Renal cortical epithelial cell (primary cell): ENCODE measurements around the gene NAT8L. TPM values are rescaled to one million over a fixed set of nuclear protein-coding genes. Genes with fewer than 3 reads are reported as not detected.

Experiments
- DNase-seq: peaks from one replicate; pipeline ENCODE4 v3.0.0-alpha.2; 2011; ENCODE audit warnings: low read depth
- total RNA-seq: library from RNA; depleted of rRNA; stranded (reverse); fragments of >200 nt; gene quantifications from 2 replicates; pipeline ENCODE4 v1.2.3, GENCODE V29; 2014

Gene NAT8L
- total RNA-seq, 1 donor from 2014 or later, result 1.2 TPM

DNA sequence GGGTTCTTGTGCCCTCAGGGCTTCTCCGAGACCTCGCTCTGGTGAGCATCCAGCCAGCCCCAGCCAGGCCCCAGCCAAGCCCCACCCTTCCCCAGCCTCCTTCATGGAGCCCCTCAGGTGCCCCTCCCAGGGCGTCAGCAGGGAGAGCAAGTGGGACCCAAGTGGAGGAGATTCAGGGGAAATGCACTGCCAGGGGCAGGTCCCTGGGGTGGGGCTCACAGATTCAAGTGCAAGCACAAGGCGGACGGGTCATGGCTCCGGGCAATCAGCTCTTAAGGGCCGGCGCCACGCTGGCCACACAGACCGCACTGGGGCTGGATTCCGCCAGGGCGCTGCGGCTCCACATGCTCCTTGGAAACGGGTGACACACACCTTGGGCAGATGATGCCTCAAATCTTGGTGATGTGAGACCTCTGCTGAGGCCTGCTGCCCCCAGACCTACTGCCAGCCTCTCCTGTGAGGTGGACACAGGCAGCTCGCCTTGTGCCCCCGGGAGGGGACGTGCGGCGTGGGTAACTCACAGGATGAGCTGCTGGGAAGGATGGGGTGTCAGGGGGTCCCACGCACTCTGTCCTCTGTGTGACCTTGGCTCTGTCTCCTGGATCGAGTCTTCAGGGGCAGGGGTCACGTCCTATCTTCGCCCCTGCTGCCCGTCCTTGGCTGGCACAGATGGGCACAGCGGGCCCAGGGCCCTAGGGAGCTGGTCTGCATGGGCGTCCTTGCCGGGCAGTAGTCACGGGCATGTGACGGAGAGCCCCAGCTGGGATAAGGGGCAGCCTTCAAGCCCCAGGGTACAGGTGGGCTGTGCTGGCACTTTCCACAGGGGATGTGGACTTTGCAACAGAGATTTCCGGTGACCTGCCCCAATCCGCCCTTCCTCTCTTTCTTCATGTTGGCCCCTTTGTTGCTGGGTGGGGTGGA lies 17.1 kb downstream of the NAT8L start:
- no peak for DNase-seq

DNA sequence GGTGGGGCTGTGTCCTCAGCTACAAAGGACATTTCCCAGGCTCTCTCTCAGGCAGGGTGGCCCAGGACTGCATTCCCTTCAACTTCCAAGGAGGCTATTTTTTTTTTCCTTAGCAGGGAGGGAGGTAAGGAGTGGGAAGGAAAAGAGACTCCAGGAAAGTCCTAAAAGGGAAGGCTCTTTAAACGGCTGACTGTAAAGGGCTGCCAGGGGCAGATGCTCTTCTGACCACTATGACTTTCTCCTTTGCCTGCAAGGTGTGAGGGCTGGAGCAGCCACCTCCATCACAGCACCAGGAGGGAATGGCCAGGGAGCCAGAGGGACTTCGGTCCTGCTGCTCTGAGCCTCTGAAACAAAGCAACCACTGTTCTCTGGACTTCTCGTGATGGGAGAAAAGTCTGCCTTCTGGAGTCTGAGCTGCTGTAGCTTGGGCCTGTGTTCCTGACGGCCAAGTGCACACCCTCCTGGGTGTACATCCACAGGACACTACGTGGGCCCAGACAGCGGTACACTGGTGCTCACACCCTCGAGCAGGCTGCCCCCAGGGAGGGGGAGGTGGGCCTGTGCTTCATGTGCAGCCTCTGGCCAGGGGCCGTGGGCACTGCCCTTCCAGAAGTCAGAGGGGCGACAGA lies 17.9 kb downstream of the NAT8L start:
- DNase-seq, result no peak

DNA sequence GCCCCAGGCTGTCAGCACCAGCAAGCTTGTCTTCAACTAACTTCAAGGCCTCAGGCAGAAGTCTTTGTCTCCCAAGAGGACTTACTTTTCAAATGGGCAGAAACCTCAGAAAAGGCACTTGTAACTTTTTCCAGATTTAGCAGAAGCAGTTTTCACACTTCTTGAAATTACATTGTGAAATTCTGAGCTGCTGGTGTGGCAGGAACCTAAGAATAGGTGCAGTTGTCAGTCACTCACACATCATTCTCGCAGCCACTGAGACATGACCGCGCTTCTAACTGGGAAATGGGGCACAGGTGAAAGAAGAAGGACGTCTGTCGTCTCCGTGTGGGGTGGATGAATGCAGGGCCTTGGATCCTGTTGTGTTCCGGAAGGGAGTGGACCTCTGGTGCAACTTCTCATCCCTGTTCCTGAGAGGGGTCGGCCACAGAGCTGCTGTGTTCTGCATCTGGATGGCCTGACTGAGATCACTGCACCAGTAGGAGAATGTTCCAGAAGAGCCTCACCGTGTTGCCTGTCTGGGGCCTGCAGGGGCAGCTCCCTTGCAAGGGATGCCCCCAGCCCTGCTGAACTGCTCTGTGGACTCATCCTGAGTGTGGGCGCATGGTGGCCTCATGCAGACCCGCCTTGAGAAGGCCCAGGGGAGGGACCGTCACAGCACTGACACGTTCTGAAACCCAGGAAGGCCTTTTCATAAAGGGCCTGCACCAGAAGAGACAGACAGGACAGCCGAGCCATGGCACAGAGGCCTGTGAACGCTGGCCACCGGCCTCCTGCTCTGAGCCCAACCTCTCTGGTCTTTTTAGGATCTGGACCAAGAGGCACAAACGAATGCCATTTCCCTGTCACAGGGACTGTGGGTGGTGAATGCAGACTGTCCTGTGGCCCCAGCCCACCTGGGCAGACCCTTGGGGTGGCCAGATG lies 18.7 kb downstream of the NAT8L start:
- DNase-seq, result no peak

DNA sequence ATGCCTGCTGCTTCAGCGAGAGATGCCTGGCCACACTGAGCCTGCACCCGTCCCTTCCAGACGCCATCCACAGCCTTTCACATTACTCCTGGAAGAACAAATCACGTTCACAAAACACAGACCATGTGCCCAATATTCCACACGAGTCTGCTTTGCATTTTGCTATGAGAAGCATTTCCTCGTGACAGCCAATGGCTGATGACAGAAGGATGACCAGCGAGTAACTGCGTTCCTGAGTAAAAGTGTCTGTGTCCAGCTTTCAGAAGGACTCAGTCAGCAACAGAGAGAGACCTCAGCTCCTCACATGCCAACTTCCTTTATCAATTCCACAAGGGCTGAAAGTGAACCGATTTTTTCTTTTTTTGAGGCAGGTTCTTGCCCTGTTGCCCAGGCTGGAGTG lies 19.5 kb downstream of the NAT8L start:
- no peak for DNase-seq

DNA sequence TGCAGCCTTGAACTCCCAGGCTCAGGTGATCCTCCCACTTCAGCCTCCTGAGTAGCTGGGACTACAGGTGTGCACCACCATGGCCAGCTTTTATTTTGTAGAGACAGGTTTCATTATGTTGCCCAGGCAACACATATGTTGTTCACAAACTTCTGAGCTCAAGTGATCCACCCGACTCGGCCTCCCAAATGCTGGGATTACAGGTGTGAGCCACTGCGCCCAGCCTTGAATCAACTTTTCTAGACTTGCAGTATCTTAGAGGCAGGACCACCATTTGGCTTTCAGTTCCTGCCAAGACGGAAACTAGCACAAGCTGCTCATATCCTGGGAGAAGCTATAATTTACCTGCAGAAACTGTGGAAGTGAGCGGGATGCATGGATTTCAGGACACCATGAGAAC lies 19.9 kb downstream of the NAT8L start:
- no peak for DNase-seq

DNA sequence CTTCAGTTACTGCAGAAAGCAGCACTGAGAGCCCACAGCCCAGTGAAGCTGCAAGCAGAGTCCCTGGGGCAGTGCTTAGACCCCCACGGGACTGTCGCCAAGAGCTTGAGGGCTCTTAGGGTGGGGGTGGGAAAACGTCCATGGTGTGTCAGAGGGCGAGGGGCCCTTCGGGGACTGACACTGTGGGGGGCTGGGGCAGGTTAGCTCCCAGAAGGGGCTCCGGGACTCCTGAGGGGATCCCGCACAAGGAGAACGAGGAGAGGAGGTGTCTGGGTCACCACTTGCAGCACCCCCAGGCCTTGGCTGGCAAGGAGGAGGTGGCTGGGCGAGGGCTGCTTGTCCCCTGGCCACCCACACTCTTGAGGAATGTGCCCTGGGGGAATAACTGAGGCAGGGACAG lies 20.8 kb downstream of the NAT8L start:
- no peak for DNase-seq

DNA sequence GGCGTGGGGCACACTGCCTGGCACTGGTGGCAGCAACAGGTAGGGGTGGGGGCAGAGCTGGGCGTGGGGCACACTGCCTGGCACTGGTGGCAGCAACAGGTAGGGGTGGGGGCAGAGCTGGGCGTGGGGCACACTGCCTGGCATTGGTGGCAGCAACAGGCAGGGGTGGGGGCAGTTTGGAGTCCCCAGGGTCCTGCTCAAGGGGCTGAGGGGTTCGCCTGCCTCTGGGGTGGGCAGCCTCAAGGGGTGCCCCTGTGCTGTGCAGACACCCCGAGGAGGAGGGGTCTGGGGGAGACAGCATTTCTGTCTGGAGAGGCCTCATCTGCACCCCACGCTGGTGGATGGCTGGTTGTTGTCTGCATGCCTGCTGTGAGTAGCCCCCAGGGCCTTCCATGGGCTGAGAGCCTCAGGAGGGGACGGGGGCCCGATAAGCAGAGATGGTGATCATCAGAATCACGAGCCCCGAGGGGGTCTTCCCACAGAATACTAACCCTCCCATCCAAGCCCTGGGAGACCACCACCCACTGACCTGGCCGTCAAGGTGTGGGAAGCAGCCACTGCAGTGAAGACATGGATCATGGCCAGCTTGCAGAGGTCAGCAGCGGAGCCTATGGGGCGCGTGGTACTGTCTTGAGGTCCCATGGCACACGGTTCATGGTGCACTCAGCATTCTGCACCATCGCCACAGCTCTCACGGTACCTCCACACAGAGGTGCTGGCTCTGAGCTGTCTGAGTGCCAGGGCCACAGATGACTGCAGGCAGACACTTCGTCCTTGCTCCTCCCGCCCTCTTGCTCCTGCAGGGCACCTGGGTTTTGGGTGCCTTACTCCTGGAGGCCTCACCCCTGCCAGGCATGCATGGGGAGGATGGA lies 21.5 kb downstream of the NAT8L start:
- no peak for DNase-seq

DNA sequence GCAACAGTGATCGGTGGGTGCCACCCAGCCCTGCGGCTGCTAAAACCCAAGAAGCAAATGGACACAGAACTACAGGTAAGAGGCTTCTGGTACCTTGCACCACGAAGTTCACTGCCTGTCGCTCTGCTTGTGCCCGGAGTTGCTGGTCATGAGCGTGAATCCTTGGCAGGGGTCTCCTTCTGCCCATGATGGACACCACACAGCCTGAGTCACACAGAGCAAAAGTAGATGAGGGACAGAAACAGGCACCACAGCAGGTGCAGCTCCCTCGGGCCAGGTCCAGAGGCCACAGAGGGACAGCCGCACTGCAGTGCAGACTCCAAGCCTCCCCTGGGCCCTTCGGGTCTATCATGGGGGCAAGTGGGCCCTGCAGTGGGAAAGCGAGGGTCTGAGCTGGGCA lies 22.4 kb downstream of the NAT8L start:
- DNase-seq, result no peak

DNA sequence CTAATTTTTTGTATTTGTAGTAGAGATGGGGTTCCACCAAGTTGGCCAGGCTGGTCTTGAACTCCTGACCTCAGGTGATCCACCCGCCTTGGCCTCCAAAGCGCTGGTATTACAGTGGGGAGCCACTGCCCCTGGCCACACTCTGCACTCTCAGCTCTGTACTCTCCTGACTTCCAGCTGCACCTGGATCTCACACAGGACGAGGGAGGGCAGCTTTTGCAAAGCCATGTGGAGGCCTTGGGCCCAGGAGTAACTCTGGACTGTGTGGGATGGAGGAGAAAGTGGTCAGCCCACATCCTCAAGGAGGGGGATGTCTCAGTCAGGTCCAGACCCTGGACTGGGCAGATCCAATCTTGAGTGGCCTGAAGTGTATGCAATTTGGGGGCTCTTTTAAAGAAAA lies 23.0 kb downstream of the NAT8L start:
- no peak for DNase-seq

DNA sequence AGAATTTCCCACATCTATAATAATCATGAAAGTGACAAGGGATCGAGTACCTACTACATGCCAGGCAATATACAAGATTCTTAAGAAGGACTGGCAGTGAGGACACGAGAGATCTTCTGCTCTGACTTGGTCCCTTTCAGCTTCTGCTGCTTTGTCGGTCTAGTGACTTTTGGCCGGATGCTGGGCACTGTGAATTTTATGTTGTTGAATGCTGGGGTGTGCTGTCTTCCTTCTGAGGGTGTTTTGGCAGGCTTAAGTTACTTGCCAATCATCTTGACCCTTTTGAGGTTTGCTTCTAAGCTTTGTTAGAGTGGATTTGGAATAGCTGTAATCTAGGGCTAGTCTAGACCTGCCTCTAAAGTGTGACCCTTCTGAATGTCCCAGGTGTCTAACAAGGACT lies 23.5 kb downstream of the NAT8L start:
- DNase-seq, result no peak

DNA sequence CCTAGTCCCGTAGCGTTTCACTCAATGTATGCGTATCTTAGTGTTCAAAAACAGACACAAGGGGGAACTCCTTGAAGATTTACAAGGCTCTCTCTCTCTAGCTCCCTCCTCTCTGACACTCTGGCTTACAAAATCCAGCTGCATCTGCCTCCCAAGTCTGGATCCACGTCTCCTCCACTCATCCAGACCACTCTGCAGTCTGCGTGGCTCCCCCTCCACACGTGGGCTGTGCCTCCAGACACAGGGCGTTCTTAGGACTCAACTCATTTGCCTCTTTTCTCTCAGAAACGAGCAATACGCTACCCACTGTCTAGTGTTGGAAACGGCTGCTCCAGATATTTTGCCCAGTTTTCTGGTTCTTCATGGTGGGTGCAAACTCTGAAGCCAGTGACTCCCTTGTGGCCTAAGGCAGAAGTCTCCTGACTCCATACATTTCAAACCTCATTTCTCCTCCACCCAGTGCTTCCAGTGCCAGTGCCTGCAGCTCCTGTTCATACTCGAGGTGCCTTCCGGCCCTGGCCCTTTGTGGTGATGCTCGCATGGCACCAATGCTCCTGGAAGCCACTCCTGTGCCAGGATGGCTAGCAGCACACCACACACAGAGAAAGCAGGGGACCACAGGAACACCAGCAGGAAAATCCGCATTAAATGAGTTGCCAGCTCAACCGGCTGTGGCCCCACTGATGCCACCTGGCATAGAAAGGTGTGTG lies 24.1 kb downstream of the NAT8L start:
- DNase-seq, result no peak

DNA sequence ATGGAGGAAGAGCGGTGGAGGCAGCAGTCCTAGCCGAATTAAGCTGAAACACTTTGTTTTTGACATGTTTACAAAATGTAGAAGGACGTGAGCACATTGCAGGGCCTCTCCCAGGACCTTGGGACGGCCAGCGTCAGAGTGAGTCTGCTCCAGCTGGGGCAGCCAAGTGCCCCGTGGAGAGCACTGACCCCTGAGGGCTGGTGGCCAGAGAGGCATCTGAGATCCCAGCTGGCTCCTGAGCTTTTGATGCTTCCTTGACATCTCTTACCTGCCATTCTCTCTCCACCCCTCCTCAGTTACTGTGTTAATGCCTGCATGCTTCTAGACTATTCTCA lies 24.7 kb downstream of the NAT8L start:
- no peak for DNase-seq

DNA sequence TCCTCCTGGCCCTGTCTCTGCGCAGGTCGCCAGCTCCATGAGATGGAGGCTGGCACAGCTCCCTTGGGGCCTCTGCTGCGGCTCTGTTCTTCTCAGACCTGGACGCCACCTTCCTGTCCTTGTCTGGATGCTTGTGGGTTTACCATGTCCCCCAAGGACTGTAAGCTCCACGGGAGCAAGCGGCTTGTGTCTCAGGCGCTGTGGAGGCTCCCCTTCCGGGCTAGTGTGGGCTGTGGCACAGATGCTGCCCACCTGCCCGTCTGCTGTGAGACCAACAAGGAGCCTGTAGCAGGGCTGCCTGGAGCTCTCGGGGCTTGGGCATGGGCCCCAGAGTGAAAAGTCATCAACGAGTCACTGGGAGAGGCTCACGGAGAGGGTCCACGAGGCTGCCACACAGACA lies 25.2 kb downstream of the NAT8L start:
- DNase-seq, result no peak

DNA sequence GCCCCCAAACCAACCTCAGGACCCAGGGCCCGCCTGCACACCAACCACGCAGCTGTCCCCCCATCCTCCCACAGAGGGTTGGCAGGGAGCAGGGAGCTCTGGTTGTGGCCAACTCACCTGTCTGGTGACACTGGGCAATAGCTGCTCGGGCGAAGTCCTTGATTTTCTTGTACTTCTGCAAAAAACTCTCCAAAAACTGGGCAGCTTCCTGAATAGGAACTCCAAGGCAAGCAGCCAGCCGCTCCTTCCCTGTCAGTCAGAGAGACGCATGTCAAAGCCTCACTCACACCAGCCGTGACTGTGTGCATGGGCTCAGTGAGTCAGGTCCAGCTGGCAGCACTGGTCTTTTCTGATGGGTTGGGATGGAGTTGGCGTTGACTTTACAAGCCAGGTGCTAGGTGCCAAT lies 26.4 kb downstream of the NAT8L start:
- no peak for DNase-seq

DNA sequence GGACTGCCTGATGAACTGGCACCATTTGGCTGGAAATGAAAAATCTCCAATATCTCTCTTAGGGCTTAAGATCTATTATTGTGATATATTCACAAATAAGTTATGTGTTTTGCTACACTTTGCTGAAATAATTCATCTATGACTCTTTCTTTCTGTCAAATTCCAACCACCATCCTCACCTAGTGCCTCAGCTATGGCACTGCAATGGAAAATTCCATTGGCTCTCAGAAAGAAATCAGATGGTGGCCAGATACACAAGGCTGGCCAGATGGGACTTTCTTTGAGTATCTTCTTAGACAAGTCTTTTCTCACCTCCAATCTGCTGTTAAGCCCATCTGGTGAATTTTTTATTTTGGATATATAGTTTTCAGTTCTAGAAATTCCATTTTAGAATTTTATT lies 28.0 kb downstream of the NAT8L start:
- peak; percentile 13 for DNase-seq

DNA sequence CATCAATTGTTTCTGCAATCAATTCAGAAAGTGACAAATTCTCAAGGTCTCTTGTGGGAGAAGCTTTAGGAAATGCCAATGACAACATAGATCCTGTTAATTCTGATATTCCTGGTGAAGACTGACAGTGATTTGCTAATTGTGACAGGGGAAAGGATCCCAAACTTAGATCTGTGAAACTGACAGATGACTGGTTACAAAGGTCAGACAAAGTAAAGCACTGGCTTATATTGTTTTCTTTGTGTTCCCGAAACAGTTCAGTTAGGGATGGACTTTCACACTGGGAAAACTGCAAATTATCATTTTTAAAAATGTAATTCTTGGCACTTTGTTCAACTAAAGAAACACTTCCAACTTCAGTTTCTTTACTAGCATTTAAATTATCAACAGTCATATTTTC lies 30.1 kb downstream of the NAT8L start:
- no peak for DNase-seq

DNA sequence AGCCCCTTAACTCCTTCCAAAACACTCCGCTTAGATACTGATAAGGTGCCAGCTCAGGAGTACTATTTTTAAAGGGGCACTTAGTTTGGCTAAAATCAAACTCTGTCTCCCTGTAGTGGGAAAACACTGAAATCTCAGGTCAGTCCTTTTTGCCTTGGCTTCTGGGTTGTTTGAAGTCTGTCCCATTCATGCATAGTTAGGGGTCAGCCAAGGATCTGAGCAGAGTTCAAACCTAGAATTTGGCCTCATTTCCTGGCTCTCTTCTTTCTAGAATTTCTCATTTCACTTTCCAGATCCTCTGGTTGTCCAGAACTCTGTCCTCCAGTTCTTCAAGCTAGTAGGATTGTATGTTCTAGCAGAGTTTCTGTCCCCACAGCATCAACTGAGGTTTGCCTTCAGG lies 31.5 kb downstream of the NAT8L start:
- DNase-seq, result no peak

DNA sequence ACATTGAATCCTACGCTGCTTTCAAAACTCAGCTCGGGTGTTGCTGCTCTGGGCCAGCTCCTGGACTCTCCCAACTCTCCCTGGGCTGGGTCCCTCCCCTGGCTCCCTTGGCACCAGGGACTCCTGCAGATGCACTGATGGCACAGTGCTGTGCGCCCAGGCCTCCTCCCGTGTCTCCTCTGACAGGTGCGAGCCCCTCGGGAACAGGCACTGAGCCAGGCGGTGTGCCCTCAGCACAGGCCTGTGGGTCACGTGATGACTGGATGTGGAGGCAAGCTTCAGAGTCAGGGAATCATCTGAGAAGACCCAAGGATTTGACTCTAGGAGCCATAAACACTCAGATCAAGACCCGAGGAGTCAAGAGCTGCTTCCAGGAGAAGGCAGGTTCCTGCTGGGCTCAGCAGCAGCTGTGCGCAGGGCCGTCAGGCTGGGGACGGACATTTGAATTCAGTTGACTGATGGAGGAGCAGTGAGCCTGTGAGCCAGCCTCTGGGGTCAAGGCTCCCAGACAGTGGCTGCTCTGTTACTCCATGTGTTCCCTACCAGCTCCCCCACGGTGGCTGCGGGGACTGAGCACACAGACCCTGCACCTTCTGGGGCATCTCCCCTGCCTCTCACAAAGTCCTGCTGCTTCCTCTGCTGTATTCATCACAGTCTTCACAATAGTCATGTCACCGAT lies 33.0 kb downstream of the NAT8L start:
- DNase-seq, result no peak

DNA sequence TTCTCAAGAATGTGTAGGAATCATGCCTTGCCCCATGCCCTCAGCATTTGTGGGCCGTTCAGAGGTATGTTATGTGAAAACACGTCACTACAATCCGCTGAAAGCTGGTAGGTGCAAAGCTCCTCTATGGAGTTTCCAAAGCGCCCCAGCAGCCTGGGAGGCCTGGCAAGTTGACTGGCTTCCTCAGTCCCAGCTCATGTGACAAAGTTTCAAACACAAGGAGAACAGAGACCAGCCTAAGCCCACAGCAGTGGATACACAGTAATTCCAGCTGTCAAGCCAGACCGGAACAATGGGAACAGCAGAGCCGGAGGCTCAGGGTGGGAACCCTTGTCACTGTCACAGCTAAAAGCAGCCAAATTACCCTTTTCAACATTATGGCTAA lies 33.5 kb downstream of the NAT8L start:
- no peak for DNase-seq

DNA sequence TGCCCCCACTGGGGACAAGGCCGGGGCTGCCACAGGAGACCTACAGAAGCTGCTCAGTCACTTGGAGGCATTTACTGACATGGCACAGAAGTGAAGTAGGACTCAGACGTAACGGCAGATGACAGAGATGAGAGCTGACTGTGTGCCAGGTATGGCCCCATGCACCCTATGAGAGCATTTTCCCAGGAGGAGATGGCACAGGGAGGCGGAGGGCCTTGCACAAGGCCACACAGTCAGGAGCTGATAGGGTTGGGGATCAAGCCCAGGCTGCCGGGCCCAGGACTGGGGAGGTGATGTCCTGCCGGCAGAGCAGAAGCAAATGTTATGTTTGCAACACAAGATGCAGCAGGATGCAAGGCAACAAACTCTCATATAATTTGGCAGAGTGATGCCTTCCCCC lies 34.1 kb downstream of the NAT8L start:
- no peak for DNase-seq
